Measurements from ENCODE around the gene SEMA3A.

Gene SEMA3A

GRCh38 chr7:84187813-84188510 lies 6.6 kb downstream of the SEMA3A start:
- Histone ChIP-seq H3K27ac (ENCODE audit: insufficient read depth, low read length, poor library complexity, severe bottlenecking) (no peak overlapping the region), H3K4me1 (ENCODE audit: control insufficient read depth, insufficient read depth, low read length, poor library complexity, severe bottlenecking) (no peaks in the 10 kb centered on the region), H3K27me3 (replicated peaks; ENCODE audit: control insufficient read depth, insufficient read depth, low read length, poor library complexity, severe bottlenecking) (no peaks in the 10 kb centered on the region), H3K4me3 (ENCODE audit: insufficient read depth, low read depth, low read length, poor library complexity, severe bottlenecking) (no peak overlapping the region), H3K9me3 (ENCODE audit: control insufficient read depth, low read length) (no peaks in the 10 kb centered on the region), H3K36me3 (ENCODE audit: control insufficient read depth, insufficient read depth, low read length) (no peaks in the 10 kb centered on the region)
- no peak for DNase-seq

- Histone ChIP-seq H3K27me3 (replicated peaks; ENCODE audit: control insufficient read depth, insufficient read depth, low read length, poor library complexity, severe bottlenecking) (no peaks in the 10 kb centered on the region), H3K4me3 (ENCODE audit: insufficient read depth, low read depth, low read length, poor library complexity, severe bottlenecking) (no peak overlapping the region), H3K9me3 (ENCODE audit: control insufficient read depth, low read length) (no peaks in the 10 kb centered on the region), H3K27ac (ENCODE audit: insufficient read depth, low read length, poor library complexity, severe bottlenecking) (no peak overlapping the region), H3K36me3 (ENCODE audit: control insufficient read depth, insufficient read depth, low read length) (no peaks in the 10 kb centered on the region), H3K4me1 (ENCODE audit: control insufficient read depth, insufficient read depth, low read length, poor library complexity, severe bottlenecking) (no peaks in the 10 kb centered on the region)
- DNase-seq = no peak
These were observed 7.3 kb downstream of the SEMA3A start for GRCh38 chr7:84187087-84187805.

- no peak overlapping the region for H3K27ac ChIP-seq (ENCODE audit: insufficient read depth, low read length, poor library complexity, severe bottlenecking)
- no peaks in the 10 kb centered on the region for H3K4me1 ChIP-seq (ENCODE audit: control insufficient read depth, insufficient read depth, low read length, poor library complexity, severe bottlenecking)
These were observed 10.8 kb downstream of the SEMA3A start for GRCh38 chr7:84183741-84184140.

GRCh38 chr7:84182301-84182700 lies 12.3 kb downstream of the SEMA3A start:
- H3K27ac ChIP-seq (ENCODE audit: insufficient read depth, low read length, poor library complexity, severe bottlenecking) = no peak overlapping the region
- H3K36me3 ChIP-seq (ENCODE audit: control insufficient read depth, insufficient read depth, low read length) = no peaks in the 10 kb centered on the region
- no peaks in the 10 kb centered on the region for H3K27me3 ChIP-seq (replicated peaks; ENCODE audit: control insufficient read depth, insufficient read depth, low read length, poor library complexity, severe bottlenecking)

More at GRCh38 chr7:84183741-84184140, 10.8 kb downstream of the SEMA3A start:
- Histone ChIP-seq H3K9me3 (ENCODE audit: control insufficient read depth, low read length) (no peaks in the 10 kb centered on the region), H3K27me3 (replicated peaks; ENCODE audit: control insufficient read depth, insufficient read depth, low read length, poor library complexity, severe bottlenecking) (no peaks in the 10 kb centered on the region), H3K36me3 (ENCODE audit: control insufficient read depth, insufficient read depth, low read length) (no peaks in the 10 kb centered on the region), H3K4me3 (ENCODE audit: insufficient read depth, low read depth, low read length, poor library complexity, severe bottlenecking) (no peak overlapping the region)
- no peak for DNase-seq

GRCh38 chr7:84181628-84182027 lies 13.0 kb downstream of the SEMA3A start:
- Histone ChIP-seq H3K4me3 (ENCODE audit: insufficient read depth, low read depth, low read length, poor library complexity, severe bottlenecking) (no peak overlapping the region), H3K27me3 (replicated peaks; ENCODE audit: control insufficient read depth, insufficient read depth, low read length, poor library complexity, severe bottlenecking) (no peaks in the 10 kb centered on the region), H3K27ac (ENCODE audit: insufficient read depth, low read length, poor library complexity, severe bottlenecking) (no peak overlapping the region), H3K9me3 (ENCODE audit: control insufficient read depth, low read length) (no peaks in the 10 kb centered on the region), H3K36me3 (ENCODE audit: control insufficient read depth, insufficient read depth, low read length) (no peaks in the 10 kb centered on the region), H3K4me1 (ENCODE audit: control insufficient read depth, insufficient read depth, low read length, poor library complexity, severe bottlenecking) (no peaks in the 10 kb centered on the region)
- no peak for DNase-seq

More at GRCh38 chr7:84182301-84182700, 12.3 kb downstream of the SEMA3A start:
- Histone ChIP-seq H3K4me1 (ENCODE audit: control insufficient read depth, insufficient read depth, low read length, poor library complexity, severe bottlenecking) (no peaks in the 10 kb centered on the region), H3K9me3 (ENCODE audit: control insufficient read depth, low read length) (no peaks in the 10 kb centered on the region), H3K4me3 (ENCODE audit: insufficient read depth, low read depth, low read length, poor library complexity, severe bottlenecking) (no peak overlapping the region)
- DNase-seq = no peak

GRCh38 chr7:84177758-84178412 lies 16.7 kb downstream of the SEMA3A start:
- H3K4me1 ChIP-seq (ENCODE audit: control insufficient read depth, insufficient read depth, low read length, poor library complexity, severe bottlenecking) = no peaks in the 10 kb centered on the region
- no peaks in the 10 kb centered on the region for H3K27me3 ChIP-seq (replicated peaks; ENCODE audit: control insufficient read depth, insufficient read depth, low read length, poor library complexity, severe bottlenecking)
- no peak overlapping the region for H3K27ac ChIP-seq (ENCODE audit: insufficient read depth, low read length, poor library complexity, severe bottlenecking)
- no peaks in the 10 kb centered on the region for H3K9me3 ChIP-seq (ENCODE audit: control insufficient read depth, low read length)
- H3K4me3 ChIP-seq (ENCODE audit: insufficient read depth, low read depth, low read length, poor library complexity, severe bottlenecking) = no peak overlapping the region
- H3K36me3 ChIP-seq (ENCODE audit: control insufficient read depth, insufficient read depth, low read length) = no peaks in the 10 kb centered on the region
- DNase-seq = no peak

- Histone ChIP-seq H3K27ac (ENCODE audit: insufficient read depth, low read length, poor library complexity, severe bottlenecking) (no peak overlapping the region), H3K4me3 (ENCODE audit: insufficient read depth, low read depth, low read length, poor library complexity, severe bottlenecking) (no peak overlapping the region), H3K4me1 (ENCODE audit: control insufficient read depth, insufficient read depth, low read length, poor library complexity, severe bottlenecking) (no peaks in the 10 kb centered on the region), H3K27me3 (replicated peaks; ENCODE audit: control insufficient read depth, insufficient read depth, low read length, poor library complexity, severe bottlenecking) (no peaks in the 10 kb centered on the region), H3K36me3 (ENCODE audit: control insufficient read depth, insufficient read depth, low read length) (no peaks in the 10 kb centered on the region), H3K9me3 (ENCODE audit: control insufficient read depth, low read length) (no peaks in the 10 kb centered on the region)
- DNase-seq = no peak
These were observed 17.9 kb downstream of the SEMA3A start for GRCh38 chr7:84176716-84177115.

- Histone ChIP-seq H3K4me3 (ENCODE audit: insufficient read depth, low read depth, low read length, poor library complexity, severe bottlenecking) (no peak overlapping the region), H3K9me3 (ENCODE audit: control insufficient read depth, low read length) (no peaks in the 10 kb centered on the region), H3K36me3 (ENCODE audit: control insufficient read depth, insufficient read depth, low read length) (no peaks in the 10 kb centered on the region), H3K27ac (ENCODE audit: insufficient read depth, low read length, poor library complexity, severe bottlenecking) (no peak overlapping the region), H3K27me3 (replicated peaks; ENCODE audit: control insufficient read depth, insufficient read depth, low read length, poor library complexity, severe bottlenecking) (no peaks in the 10 kb centered on the region), H3K4me1 (ENCODE audit: control insufficient read depth, insufficient read depth, low read length, poor library complexity, severe bottlenecking) (no peaks in the 10 kb centered on the region)
- DNase-seq = no peak
These were observed 19.1 kb downstream of the SEMA3A start for GRCh38 chr7:84175461-84175860.

- no peak overlapping the region for H3K27ac ChIP-seq (ENCODE audit: insufficient read depth, low read length, poor library complexity, severe bottlenecking)
- no peaks in the 10 kb centered on the region for H3K4me1 ChIP-seq (ENCODE audit: control insufficient read depth, insufficient read depth, low read length, poor library complexity, severe bottlenecking)
- no peak for DNase-seq
- H3K36me3 ChIP-seq (ENCODE audit: control insufficient read depth, insufficient read depth, low read length) = no peaks in the 10 kb centered on the region
- no peaks in the 10 kb centered on the region for H3K9me3 ChIP-seq (ENCODE audit: control insufficient read depth, low read length)
- no peaks in the 10 kb centered on the region for H3K27me3 ChIP-seq (replicated peaks; ENCODE audit: control insufficient read depth, insufficient read depth, low read length, poor library complexity, severe bottlenecking)
- no peak overlapping the region for H3K4me3 ChIP-seq (ENCODE audit: insufficient read depth, low read depth, low read length, poor library complexity, severe bottlenecking)
These were observed 23.9 kb downstream of the SEMA3A start for GRCh38 chr7:84170646-84171045.

GRCh38 chr7:84162584-84162983 lies 32.0 kb downstream of the SEMA3A start:
- Histone ChIP-seq H3K27me3 (replicated peaks; ENCODE audit: control insufficient read depth, insufficient read depth, low read length, poor library complexity, severe bottlenecking) (no peaks in the 10 kb centered on the region), H3K36me3 (ENCODE audit: control insufficient read depth, insufficient read depth, low read length) (no peaks in the 10 kb centered on the region), H3K4me1 (ENCODE audit: control insufficient read depth, insufficient read depth, low read length, poor library complexity, severe bottlenecking) (no peaks in the 10 kb centered on the region), H3K4me3 (ENCODE audit: insufficient read depth, low read depth, low read length, poor library complexity, severe bottlenecking) (no peak overlapping the region), H3K27ac (ENCODE audit: insufficient read depth, low read length, poor library complexity, severe bottlenecking) (no peak overlapping the region), H3K9me3 (ENCODE audit: control insufficient read depth, low read length) (no peaks in the 10 kb centered on the region)
- no peak for DNase-seq

All from effector memory CD4-positive, alpha-beta T cell (primary cell).